ENCODE results near the gene THAP4.

Gene THAP4

DNA sequence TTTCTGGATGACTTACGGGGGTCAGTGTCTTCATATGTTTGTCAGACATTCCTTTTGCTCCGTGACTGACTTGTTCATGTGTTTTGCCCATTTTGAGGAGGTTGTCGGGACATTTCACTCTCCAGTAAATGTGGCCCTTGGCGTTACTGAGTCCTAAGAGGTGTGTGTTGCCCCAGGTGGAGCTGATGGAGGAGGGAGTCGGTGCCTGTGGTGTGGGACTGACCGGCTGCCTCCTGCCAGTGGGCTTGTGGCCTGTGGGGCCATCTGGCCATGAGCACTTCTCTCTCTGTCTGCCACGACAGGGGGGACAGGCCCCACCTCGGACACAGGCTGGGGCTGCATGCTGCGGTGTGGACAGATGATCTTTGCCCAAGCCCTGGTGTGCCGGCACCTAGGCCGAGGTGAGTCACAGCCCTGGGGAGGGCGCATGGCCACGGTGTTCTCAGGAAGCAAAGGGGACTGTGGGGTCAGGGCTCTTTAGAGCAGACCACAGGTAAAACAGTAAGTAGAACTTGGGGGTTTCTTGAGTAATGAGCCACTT is 16.3 kb upstream of the THAP4 start:
- DNase-seq (ENCODE audit: extremely low read depth, low read depth) = no peak
- TF ChIP-seq, protein P1, sequence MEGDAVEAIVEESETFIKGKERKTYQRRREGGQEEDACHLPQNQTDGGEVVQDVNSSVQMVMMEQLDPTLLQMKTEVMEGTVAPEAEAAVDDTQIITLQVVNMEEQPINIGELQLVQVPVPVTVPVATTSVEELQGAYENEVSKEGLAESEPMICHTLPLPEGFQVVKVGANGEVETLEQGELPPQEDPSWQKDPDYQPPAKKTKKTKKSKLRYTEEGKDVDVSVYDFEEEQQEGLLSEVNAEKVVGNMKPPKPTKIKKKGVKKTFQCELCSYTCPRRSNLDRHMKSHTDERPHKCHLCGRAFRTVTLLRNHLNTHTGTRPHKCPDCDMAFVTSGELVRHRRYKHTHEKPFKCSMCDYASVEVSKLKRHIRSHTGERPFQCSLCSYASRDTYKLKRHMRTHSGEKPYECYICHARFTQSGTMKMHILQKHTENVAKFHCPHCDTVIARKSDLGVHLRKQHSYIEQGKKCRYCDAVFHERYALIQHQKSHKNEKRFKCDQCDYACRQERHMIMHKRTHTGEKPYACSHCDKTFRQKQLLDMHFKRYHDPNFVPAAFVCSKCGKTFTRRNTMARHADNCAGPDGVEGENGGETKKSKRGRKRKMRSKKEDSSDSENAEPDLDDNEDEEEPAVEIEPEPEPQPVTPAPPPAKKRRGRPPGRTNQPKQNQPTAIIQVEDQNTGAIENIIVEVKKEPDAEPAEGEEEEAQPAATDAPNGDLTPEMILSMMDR (IDR thresholded peaks at IDR 0.05; ENCODE audit: low read depth, low read length) = no peak

DNA sequence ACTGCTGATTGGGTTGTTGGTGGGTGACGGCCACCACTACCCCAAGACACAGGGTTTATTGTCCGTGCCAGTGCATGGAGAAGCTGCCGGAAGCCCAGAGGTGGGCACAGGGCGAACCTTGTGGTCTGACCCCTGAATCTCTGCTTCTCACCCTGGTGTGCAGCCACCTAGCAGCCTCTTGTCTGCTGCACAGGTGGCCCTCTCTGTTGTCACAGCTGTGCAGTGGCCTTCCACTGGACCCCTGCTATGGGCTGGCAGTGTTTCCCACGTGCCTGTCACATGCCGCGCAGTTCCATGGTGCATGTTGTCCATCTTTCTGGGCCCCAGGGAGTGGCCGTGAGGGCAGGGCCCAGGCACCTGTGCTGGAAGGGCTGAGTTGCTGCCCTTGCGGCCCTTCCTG is 15.8 kb upstream of the THAP4 start:
- DNase-seq (ENCODE audit: extremely low read depth, low read depth) = no peak
- TF ChIP-seq, protein P1 (IDR thresholded peaks at IDR 0.05; ENCODE audit: low read depth, low read length) = no peak

DNA sequence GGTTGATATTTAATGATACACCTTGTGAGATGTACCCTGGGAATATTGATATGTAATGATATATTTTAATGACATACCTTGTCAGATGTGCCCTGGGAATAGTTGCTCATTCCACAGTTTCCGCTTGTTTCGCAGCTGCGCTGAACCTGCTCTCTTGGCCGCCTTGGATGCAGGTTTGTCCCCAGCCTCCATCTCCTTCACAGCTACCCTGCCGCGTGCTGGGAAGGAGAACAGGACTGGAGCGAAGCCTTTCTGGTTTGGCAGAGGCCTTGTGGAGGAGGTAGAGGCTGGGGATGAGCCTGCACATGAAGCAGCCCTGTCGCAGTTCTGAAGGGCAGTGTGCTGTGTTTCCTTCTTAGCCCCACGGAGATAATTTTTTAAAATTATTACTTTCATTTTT is 15.2 kb upstream of the THAP4 start:
- TF ChIP-seq, protein P1 (IDR thresholded peaks at IDR 0.05; ENCODE audit: low read depth, low read length) = no peak
- DNase-seq (ENCODE audit: extremely low read depth, low read depth) = no peak

- TF ChIP-seq, protein P1 (IDR thresholded peaks at IDR 0.05; ENCODE audit: low read depth, low read length) = no peak
- DNase-seq (ENCODE audit: extremely low read depth, low read depth) = no peak
Measured at GRCh38 chr2:241649927-241650326, 13.0 kb upstream of the THAP4 start.

- no peak for DNase-seq (ENCODE audit: extremely low read depth, low read depth)
- TF ChIP-seq, protein P1 (IDR thresholded peaks at IDR 0.05; ENCODE audit: low read depth, low read length) = no peak
Measured at GRCh38 chr2:241649404-241649803, 12.4 kb upstream of the THAP4 start.

DNA sequence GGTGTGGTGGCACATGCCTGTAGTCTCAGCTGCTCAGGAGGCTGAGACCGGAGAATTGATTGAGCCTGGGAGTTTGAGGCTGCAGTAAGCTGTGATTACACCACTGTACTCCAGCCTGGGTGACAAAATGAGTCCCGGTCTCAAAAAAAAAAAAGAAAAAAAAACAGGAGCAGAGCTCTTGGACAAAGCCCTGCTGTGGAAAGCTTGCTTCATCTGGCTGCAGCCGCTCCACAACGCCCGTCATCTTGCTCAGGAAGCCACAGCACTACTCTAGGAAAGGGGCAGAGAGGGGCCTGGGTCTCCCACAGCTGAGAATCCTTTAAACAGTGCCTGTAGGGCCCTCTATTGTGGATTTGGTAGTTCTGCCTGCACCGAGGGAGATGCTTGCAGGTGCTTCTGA is 11.5 kb upstream of the THAP4 start:
- TF ChIP-seq, protein P1 (IDR thresholded peaks at IDR 0.05; ENCODE audit: low read depth, low read length) = no peak

GRCh38 chr2:241645915-241646645 is 9.1 kb upstream of the THAP4 start:
- TF ChIP-seq, protein P1 (IDR thresholded peaks at IDR 0.05; ENCODE audit: low read depth, low read length) = no peak
- DNase-seq (ENCODE audit: extremely low read depth, low read depth) = no peak

More for the DNA sequence above, 11.5 kb upstream of the THAP4 start:
- DNase-seq (ENCODE audit: extremely low read depth, low read depth) = no peak

All from AG09319 (cell line).